GM21737 (cell line): ENCODE measurements around the gene CD40.

ENCODE experiments used
- ATAC-seq: cut with Tn5 transposase; IDR thresholded peaks from one replicate; pipeline ENCODE4 v1.9.1; 2021; ENCODE audit warnings: mild to moderate bottlenecking, moderate library complexity; ENCODE audit not compliant: unreplicated experiment

The CD40 gene

GRCh38 chr20:46171476-46171875 lies 53.4 kb downstream of the CD40 start:
- ATAC-seq: no peak

GRCh38 chr20:46171909-46172308 lies 53.8 kb downstream of the CD40 start:
- ATAC-seq: no peak

GRCh38 chr20:46172455-46172854 lies 54.3 kb downstream of the CD40 start:
- no peak for ATAC-seq

GRCh38 chr20:46172961-46173536 lies 54.9 kb downstream of the CD40 start:
- no peak for ATAC-seq

- no peak for ATAC-seq
These were observed 55.7 kb downstream of the CD40 start for GRCh38 chr20:46173652-46174468.

- no peak for ATAC-seq
These were observed 56.5 kb downstream of the CD40 start for GRCh38 chr20:46174469-46175126.

GRCh38 chr20:46175127-46175494 lies 57.0 kb downstream of the CD40 start:
- no peak for ATAC-seq

- no peak for ATAC-seq
These were observed 58.7 kb downstream of the CD40 start for GRCh38 chr20:46176739-46177378.

GRCh38 chr20:46177768-46178167 lies 59.7 kb downstream of the CD40 start:
- no peak for ATAC-seq

- no peak for ATAC-seq
These were observed 60.8 kb downstream of the CD40 start for GRCh38 chr20:46178891-46179290.
